CD14-positive monocyte (primary cell): ENCODE measurements around the gene GIMAP8. TPM values are rescaled to one million over a fixed set of nuclear protein-coding genes. Genes with fewer than 3 reads are reported as not detected.

Experiments
- DNase-seq, 3 donors: peaks; one replicate each; pipeline ENCODE4 v3.0.0-alpha.2; 2011 to 2022
- H2AFZ ChIP-seq: 2 replicates; pipeline ENCODE4 v1.6.0; 2012; ENCODE audit warnings: mild to moderate bottlenecking, low read depth, low read length, inconsistent platforms; ENCODE audit not compliant: insufficient read depth, poor library complexity, severe bottlenecking
- H3K27ac ChIP-seq, 2 donors: 1 replicate in 1 of 2; 2 replicates in 1 of 2; pipeline ENCODE4 v1.5.1; 2012 to 2013; ENCODE audit warnings: low read length in 2 of 2, control low read depth in 1 of 2, inconsistent platforms in 1 of 2, low read depth in 1 of 2, mild to moderate bottlenecking in 1 of 2
- H3K27me3 ChIP-seq, 2 donors: one replicate each; pipeline versions ENCODE4 v1.6.0 to v1.6.1; 2011 to 2013; ENCODE audit warnings: low read length in 2 of 2; ENCODE audit not compliant: control insufficient read depth in 2 of 2, insufficient read depth in 2 of 2
- H3K36me3 ChIP-seq, 2 donors: replicated peaks in 1 of 2; 1 replicate in 1 of 2; 2 replicates in 1 of 2; pipeline versions ENCODE4 v1.5.1 to v1.6.1; 2012 to 2013; ENCODE audit warnings: low read length in 2 of 2, control low read depth in 1 of 2, inconsistent platforms in 1 of 2, mild to moderate bottlenecking in 1 of 2; ENCODE audit not compliant: insufficient read depth in 2 of 2, control insufficient read depth in 1 of 2
- H3K4me1 ChIP-seq, 2 donors: 1 replicate in 1 of 2; 2 replicates in 1 of 2; pipeline versions ENCODE4 v1.5.1 to v1.6.1; 2012 to 2013; ENCODE audit warnings: low read length in 2 of 2, control low read depth in 1 of 2, inconsistent platforms in 1 of 2, mild to moderate bottlenecking in 1 of 2, moderate library complexity in 1 of 2; ENCODE audit not compliant: insufficient read depth in 2 of 2, control insufficient read depth in 1 of 2
- H3K4me2 ChIP-seq: replicated peaks from 2 replicates; pipeline ENCODE3; 2012; ENCODE audit warnings: low read length, moderate library complexity, mild to moderate bottlenecking; ENCODE audit not compliant: poor library complexity, severe bottlenecking; ENCODE audit errors: extremely low read depth
- H3K4me3 ChIP-seq, 3 experiments: fragments of 200-600 bp in 1 of 3; sonication (generic) in 1 of 3; replicated peaks in 1 of 3; 1 replicate in 2 of 3; 2 replicates in 1 of 3; pipeline ENCODE4 v1.5.1; 2011 to 2013; ENCODE audit warnings: low read length in 3 of 3, mild to moderate bottlenecking in 3 of 3, control low read depth in 2 of 3, low read depth in 2 of 3, inconsistent platforms in 1 of 3, moderate library complexity in 1 of 3
- H3K79me2 ChIP-seq: 2 replicates; pipeline ENCODE4 v1.6.0; 2012; ENCODE audit warnings: mild to moderate bottlenecking, control low read depth, inconsistent platforms, low read length, moderate library complexity; ENCODE audit not compliant: insufficient read depth
- H3K9ac ChIP-seq: 2 replicates; pipeline ENCODE4 v1.6.0; 2017; ENCODE audit warnings: low read length, mild to moderate bottlenecking; ENCODE audit not compliant: insufficient read depth, poor library complexity, severe bottlenecking
- H3K9me3 ChIP-seq, 2 donors: replicated peaks in 1 of 2; 1 replicate in 1 of 2; 2 replicates in 1 of 2; pipeline versions ENCODE4 v1.5.1 to v1.6.1; 2012 to 2013; ENCODE audit warnings: low read length in 2 of 2, control low read depth in 1 of 2; ENCODE audit not compliant: control insufficient read depth in 1 of 2, insufficient read depth in 1 of 2
- H4K20me1 ChIP-seq: 2 replicates; pipeline ENCODE4 v1.6.0; 2012; ENCODE audit warnings: mild to moderate bottlenecking, low read length, control low read depth, moderate library complexity; ENCODE audit not compliant: insufficient read depth
- H3K27ac Mint-ChIP-seq, 7 donors: one replicate each; pipeline ENCODE4 v1.8.0; 2020; ENCODE audit warnings: mild to moderate bottlenecking in 7 of 7, mixed read lengths in 7 of 7, moderate library complexity in 6 of 7, inconsistent platforms in 2 of 7
- H3K27me3 Mint-ChIP-seq, 3 donors: one replicate each; pipeline ENCODE4 v1.8.0; 2021 to 2022; ENCODE audit warnings: low read depth in 3 of 3, mild to moderate bottlenecking in 3 of 3, mixed read lengths in 3 of 3, moderate library complexity in 3 of 3, inconsistent platforms in 1 of 3
- H3K36me3 Mint-ChIP-seq, 2 donors: one replicate each; pipeline ENCODE4 v1.8.0; 2020; ENCODE audit warnings: mixed read lengths in 2 of 2, inconsistent platforms in 1 of 2, mild to moderate bottlenecking in 1 of 2
- H3K4me1 Mint-ChIP-seq: one replicate; pipeline ENCODE4 v1.8.0; 2020; ENCODE audit warnings: mild to moderate bottlenecking, mixed read lengths
- H3K4me3 Mint-ChIP-seq, 2 donors: one replicate each; pipeline ENCODE4 v1.8.0; 2020; ENCODE audit warnings: mild to moderate bottlenecking in 2 of 2, mixed read lengths in 2 of 2, moderate library complexity in 1 of 2
- H3K9me3 Mint-ChIP-seq, 7 donors: one replicate each; pipeline ENCODE4 v1.8.0; 2020 to 2022; ENCODE audit warnings: mixed read lengths in 7 of 7, mild to moderate bottlenecking in 6 of 7, moderate library complexity in 6 of 7, inconsistent platforms in 2 of 7
- CTCF ChIP-seq: fragments of 200-600 bp; IDR thresholded peaks from one replicate; pipeline ENCODE4 v1.8.0; 2022; ENCODE audit warnings: antibody characterized with exemption, mild to moderate bottlenecking
- WGBS: methylation state at CpG from one replicate; pipeline ENCODE4 v1.1.5; 2013; ENCODE audit warnings: missing lambda C conversion rate; ENCODE audit not compliant: insufficient coverage; 5-methylcytosine and 5-hydroxymethylcytosine counted together
- intact Hi-C, 2 donors: fragments of 100-400 bp; cut with micrococcal nuclease; formaldehyde crosslinking; loops; one replicate each; pipeline versions ENCODE4 v1.15.0 to v1.15.1; 2023
- polyA plus RNA-seq, 3 donors: library from polyadenylated mRNA; depleted of rRNA in 1 of 3; unstranded in 2 of 3; stranded (reverse) in 1 of 3; fragments of 300-500 nt in 2 of 3; fragments of >200 nt in 1 of 3; fragmentation: Illumina TruSeq in 2 of 3; gene quantifications; 1 replicate in 2 of 3; 2 replicates in 1 of 3; pipeline ENCODE4 v1.2.3, GENCODE V29; 2012 to 2021

GIMAP8 gene
- polyA plus RNA-seq, 3 donors: 12.0 to 26.8 (median 22.5) TPM

GRCh38 chr7:150435390-150436073 lies 14.9 kb upstream of the GIMAP8 start:
- H3K4me3 Mint-ChIP-seq: peak overlapping the region in 1 of 2 donors; percentile 20

GRCh38 chr7:150439967-150440366 lies 10.5 kb upstream of the GIMAP8 start:
- Mint-ChIP-seq H3K27me3 (peaks cover 8 to 22% (median 13%) of the 10 kb centered on the region in 3 donors), H3K9me3 (peaks cover 12 to 26% (median 15%) of the 10 kb centered on the region in 7 donors), H3K36me3 (peaks cover 3 to 7% of the 10 kb centered on the region in 2 donors), H3K4me3 (peak overlapping the region in 1 of 2 donors; percentile 31), H3K27ac (no peak overlapping the region), H3K4me1 (peaks cover 30% of the 10 kb centered on the region)
- WGBS: no CpG with 5 or more reads among the region's 2 CpGs
- Histone ChIP-seq H3K79me2 (no peaks in the 10 kb centered on the region), H3K4me3 (no peak overlapping the region), H3K27ac (no peak overlapping the region), H3K4me1 (peaks cover 17 to 22% of the 10 kb centered on the region in 2 donors), H3K27me3 (no peaks in the 10 kb centered on the region), H2AFZ (no peak overlapping the region), H3K9me3 (peaks cover 0 to 15% of the 10 kb centered on the region in 2 donors), H4K20me1 (peaks cover 10% of the 10 kb centered on the region), H3K9ac (no peak overlapping the region), H3K36me3 (no peaks in the 10 kb centered on the region), H3K4me2 (no peak overlapping the region)
- no peak for TF ChIP-seq CTCF
- intact Hi-C loops: no loop called here
- DNase-seq: peak in 2 of 3 donors; percentile 41 to 63

More at GRCh38 chr7:150435390-150436073, 14.9 kb upstream of the GIMAP8 start:
- H3K36me3 ChIP-seq: no peaks in the 10 kb centered on the region
- peak overlapping the region in 1 of 3 experiments; percentile 10 for H3K4me3 ChIP-seq
- no peak overlapping the region for H3K9ac ChIP-seq
- Mint-ChIP-seq H3K4me1 (peaks cover 49% of the 10 kb centered on the region), H3K9me3 (peaks cover 0 to 11% (median 4%) of the 10 kb centered on the region in 7 donors), H3K27me3 (peaks cover 25 to 39% (median 33%) of the 10 kb centered on the region in 3 donors), H3K27ac (peak overlapping the region in 6 of 7 donors; percentile 73 to 87 (median 78)), H3K36me3 (no peaks in the 10 kb centered on the region)
- no peak overlapping the region for H2AFZ ChIP-seq
- H3K27ac ChIP-seq: peak overlapping the region; percentile 38 to 60
- H3K79me2 ChIP-seq: no peaks in the 10 kb centered on the region
- H3K4me1 ChIP-seq: peaks cover 39 to 44% of the 10 kb centered on the region in 2 donors
- WGBS: 25% methylated on average over 7 of the region's 8 CpGs
- TF ChIP-seq CTCF: no peak
- intact Hi-C loops: no loop called here
- no peaks in the 10 kb centered on the region for H3K9me3 ChIP-seq
- peaks cover 24% of the 10 kb centered on the region for H4K20me1 ChIP-seq
- DNase-seq: peak; percentile 68 to 85 (median 80)
- H3K27me3 ChIP-seq: peaks cover 0 to 12% of the 10 kb centered on the region in 2 donors
- H3K4me2 ChIP-seq: no peak overlapping the region
